HG03342 (cell line): ENCODE data around the gene C11orf42.

ENCODE experiments used
- ATAC-seq: cut with Tn5 transposase; IDR thresholded peaks from one replicate; pipeline ENCODE4 v1.9.1; 2021; ENCODE audit warnings: mild to moderate bottlenecking, moderate library complexity; ENCODE audit not compliant: unreplicated experiment

Gene C11orf42

GRCh38 chr11:6251990-6252473 is 46.7 kb downstream of the C11orf42 start:
- ATAC-seq, result no peak

- ATAC-seq, result peak; percentile 75
These were observed 47.8 kb downstream of the C11orf42 start for GRCh38 chr11:6253197-6253596.

DNA sequence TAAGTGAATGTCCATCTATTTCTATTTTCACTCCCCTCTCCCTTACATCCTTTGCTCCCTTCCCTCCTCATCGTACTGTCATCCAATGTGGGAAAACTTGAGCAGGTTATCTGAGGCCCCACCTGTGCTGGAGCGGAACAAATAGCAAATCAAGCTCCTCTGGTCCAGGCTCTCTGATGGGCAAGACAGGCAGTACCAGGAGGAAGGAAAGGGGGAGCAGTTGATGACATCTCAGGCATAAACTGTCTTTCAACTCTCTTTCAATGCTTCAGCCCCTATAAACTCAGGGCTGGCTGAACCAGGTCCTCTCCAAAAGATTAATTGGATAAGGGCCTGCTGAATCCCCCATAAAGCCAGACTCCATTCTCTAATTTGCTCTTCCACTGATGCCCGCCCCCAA is 52.8 kb downstream of the C11orf42 start:
- ATAC-seq, result no peak

DNA sequence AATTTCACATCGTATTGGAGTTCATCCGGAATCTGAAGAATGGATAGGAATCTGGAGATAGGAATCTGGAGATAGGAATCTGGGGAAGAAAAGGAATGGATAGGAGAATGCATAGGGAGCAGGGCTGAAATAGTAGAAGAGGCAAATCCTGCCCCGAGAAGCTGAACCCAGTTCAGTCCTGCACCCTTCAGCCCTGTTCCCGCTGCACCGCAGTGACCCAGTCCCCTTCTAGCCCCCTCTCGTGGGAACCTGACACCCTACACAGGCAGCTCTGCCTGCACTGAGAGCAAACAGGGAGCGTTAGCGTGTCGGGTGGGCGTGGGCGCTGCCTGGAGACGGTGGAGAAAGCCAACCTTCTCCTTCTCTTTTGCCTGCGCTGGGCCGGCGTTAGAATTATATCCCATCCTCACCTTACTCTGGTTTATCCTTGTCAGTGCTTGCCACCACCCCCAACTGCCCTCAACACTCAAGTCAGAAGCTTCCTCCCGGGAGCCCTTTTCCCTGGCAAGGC is 53.3 kb downstream of the C11orf42 start:
- ATAC-seq, result no peak

GRCh38 chr11:6260207-6260726 is 54.9 kb downstream of the C11orf42 start:
- no peak for ATAC-seq
